B cell (primary cell): ENCODE data around the gene STAT5A. TPM values are rescaled to one million over a fixed set of nuclear protein-coding genes. Genes with fewer than 3 reads are reported as not detected.

Source experiments
- ATAC-seq: fragments of 200-7000 bp; cut with Tn5 transposase; one replicate; pipeline ENCODE4 v1.10.0; 2021; ENCODE audit warnings: low read depth, mild to moderate bottlenecking, moderate number of reproducible peaks, moderate library complexity
- CTCF ChIA-PET: fragments of 350-600 bp; sonication (Branson Sonifier 250); formaldehyde crosslinking; loops from one replicate; lab custom pipeline; 2021; ENCODE audit warnings: antibody characterized with exemption, inconsistent platforms; lab: Charles Lee
- POLR2A ChIA-PET: fragments of 350-600 bp; sonication (Branson Sonifier 250); formaldehyde crosslinking; loops from one replicate; lab custom pipeline; 2021; ENCODE audit warnings: antibody characterized with exemption; lab: Charles Lee
- DNase-seq: peaks from one replicate; pipeline ENCODE4 v3.0.0; 2013
- H2AFZ ChIP-seq: 2 replicates; pipeline ENCODE4 v1.6.1; 2012; ENCODE audit warnings: mild to moderate bottlenecking, low read depth, low read length; ENCODE audit not compliant: insufficient read depth, poor library complexity, severe bottlenecking
- H3K27ac ChIP-seq, 2 donors: 1 replicate in 1 of 2; 2 replicates in 1 of 2; pipeline ENCODE4 v1.5.1; 2012 to 2013; ENCODE audit warnings: low read length in 2 of 2, mild to moderate bottlenecking in 2 of 2, moderate library complexity in 1 of 2
- H3K27me3 ChIP-seq, 4 experiments: fragments of 200-600 bp in 1 of 4; sonication (generic) in 1 of 4; replicated peaks in 1 of 4; 1 replicate in 2 of 4; 2 replicates in 2 of 4; pipeline versions ENCODE4 v1.6.1 to v1.7.0; 2013 to 2016; ENCODE audit warnings: low read length in 3 of 4, mild to moderate bottlenecking in 2 of 4, mixed read lengths in 1 of 4, moderate library complexity in 1 of 4; ENCODE audit not compliant: insufficient read depth in 4 of 4, control insufficient read depth in 3 of 4; ENCODE audit errors: control extremely low read depth in 1 of 4
- H3K36me3 ChIP-seq, 2 experiments: replicated peaks in 1 of 2; 1 replicate in 1 of 2; 2 replicates in 1 of 2; pipeline versions ENCODE4 v1.6.1 to v1.7.1; 2013; ENCODE audit warnings: low read length in 1 of 2; ENCODE audit not compliant: insufficient read depth in 2 of 2, control insufficient read depth in 1 of 2; ENCODE audit errors: control extremely low read depth in 1 of 2, extremely low read depth in 1 of 2
- H3K4me1 ChIP-seq, 2 donors: fragments of 200-600 bp in 1 of 2; sonication (generic) in 1 of 2; 1 replicate in 1 of 2; 2 replicates in 1 of 2; pipeline versions ENCODE4 v1.5.1 to v1.6.1; 2013 to 2017; ENCODE audit warnings: low read length in 2 of 2; ENCODE audit not compliant: control insufficient read depth in 2 of 2, insufficient read depth in 2 of 2
- H3K4me2 ChIP-seq: replicated peaks from 2 replicates; pipeline ENCODE3; 2012; ENCODE audit warnings: mild to moderate bottlenecking, low read depth, low read length; ENCODE audit not compliant: poor library complexity, severe bottlenecking
- H3K4me3 ChIP-seq, 5 experiments: fragments of 200-600 bp in 1 of 5; sonication (generic) in 1 of 5; 1 replicate in 3 of 5; 2 replicates in 2 of 5; pipeline versions ENCODE4 v1.5.1 to v1.7.0; 2011 to 2016; ENCODE audit warnings: low read length in 4 of 5, mild to moderate bottlenecking in 4 of 5, low read depth in 2 of 5, control low read depth in 1 of 5, moderate library complexity in 1 of 5; ENCODE audit not compliant: insufficient read depth in 1 of 5; ENCODE audit errors: control extremely low read depth in 1 of 5, extremely low read depth in 1 of 5
- H3K79me2 ChIP-seq: fragments of 200-600 bp; sonication (generic); one replicate; pipeline ENCODE4 v1.6.0; 2016; ENCODE audit warnings: low read length; ENCODE audit not compliant: control insufficient read depth, insufficient read depth
- H3K9ac ChIP-seq: fragments of 200-600 bp; sonication (generic); 2 replicates; pipeline ENCODE4 v1.6.1; 2017; ENCODE audit warnings: mild to moderate bottlenecking, low read length, moderate library complexity
- H3K9me3 ChIP-seq, 3 donors: one replicate each; pipeline versions ENCODE4 v1.6.1 to v1.7.1; 2013; ENCODE audit warnings: low read length in 2 of 3; ENCODE audit not compliant: control insufficient read depth in 2 of 3, insufficient read depth in 1 of 3; ENCODE audit errors: control extremely low read depth in 1 of 3
- H4K20me1 ChIP-seq: 2 replicates; pipeline ENCODE4 v1.6.0; 2012; ENCODE audit warnings: mild to moderate bottlenecking, low read length; ENCODE audit not compliant: insufficient read depth, control insufficient read depth, poor library complexity, severe bottlenecking
- H3K27ac Mint-ChIP-seq: one replicate; pipeline ENCODE4 v1.8.0; 2021; ENCODE audit warnings: mixed read lengths
- H3K27me3 Mint-ChIP-seq: one replicate; pipeline ENCODE4 v1.8.0; 2021; ENCODE audit warnings: mixed read lengths
- H3K4me1 Mint-ChIP-seq: one replicate; pipeline ENCODE4 v1.8.0; 2021; ENCODE audit warnings: mixed read lengths
- H3K4me3 Mint-ChIP-seq: one replicate; pipeline ENCODE4 v1.8.0; 2021; ENCODE audit warnings: mixed read lengths
- H3K9me3 Mint-ChIP-seq: one replicate; pipeline ENCODE4 v1.8.0; 2022; ENCODE audit warnings: mixed read lengths; ENCODE audit not compliant: insufficient read depth
- CTCF ChIP-seq: fragments of 200-600 bp; IDR thresholded peaks from one replicate; pipeline ENCODE4 v1.8.0; 2022; ENCODE audit warnings: antibody characterized with exemption, mild to moderate bottlenecking
- EZH2 ChIP-seq: IDR thresholded peaks from 2 replicates; pipeline ENCODE4 v1.6.1; 2012; ENCODE audit warnings: borderline replicate concordance, low read depth, mild to moderate bottlenecking, moderate library complexity, low read length; ENCODE audit not compliant: insufficient read depth, poor library complexity, severe bottlenecking
- WGBS: methylation state at CpG from one replicate; pipeline ENCODE4 v1.1.5; 2013; ENCODE audit warnings: missing lambda C conversion rate; ENCODE audit not compliant: insufficient coverage; 5-methylcytosine and 5-hydroxymethylcytosine counted together
- intact Hi-C: fragments of 100-400 bp; cut with micrococcal nuclease; formaldehyde crosslinking; loops from one replicate; pipeline ENCODE4 v1.10.0; 2022
- polyA plus RNA-seq: library from polyadenylated mRNA; depleted of rRNA; stranded (reverse); fragments of >200 nt; gene quantifications from 2 replicates; pipeline ENCODE4 v1.2.3, GENCODE V29; 2012
- total RNA-seq, 2 donors: library from RNA; stranded (reverse); fragments of 120-200 nt in 1 of 2; gene quantifications; 1 replicate in 1 of 2; 2 replicates in 1 of 2; pipeline versions ENCODE4 v1.2.3 to v1.2.4, GENCODE V29; 2013 to 2022

Gene STAT5A
- total and polyA plus RNA-seq, 2 donors (not counting 1 experiment from before 2014, with no cell fraction given): 48.8 to 110 TPM

DNA sequence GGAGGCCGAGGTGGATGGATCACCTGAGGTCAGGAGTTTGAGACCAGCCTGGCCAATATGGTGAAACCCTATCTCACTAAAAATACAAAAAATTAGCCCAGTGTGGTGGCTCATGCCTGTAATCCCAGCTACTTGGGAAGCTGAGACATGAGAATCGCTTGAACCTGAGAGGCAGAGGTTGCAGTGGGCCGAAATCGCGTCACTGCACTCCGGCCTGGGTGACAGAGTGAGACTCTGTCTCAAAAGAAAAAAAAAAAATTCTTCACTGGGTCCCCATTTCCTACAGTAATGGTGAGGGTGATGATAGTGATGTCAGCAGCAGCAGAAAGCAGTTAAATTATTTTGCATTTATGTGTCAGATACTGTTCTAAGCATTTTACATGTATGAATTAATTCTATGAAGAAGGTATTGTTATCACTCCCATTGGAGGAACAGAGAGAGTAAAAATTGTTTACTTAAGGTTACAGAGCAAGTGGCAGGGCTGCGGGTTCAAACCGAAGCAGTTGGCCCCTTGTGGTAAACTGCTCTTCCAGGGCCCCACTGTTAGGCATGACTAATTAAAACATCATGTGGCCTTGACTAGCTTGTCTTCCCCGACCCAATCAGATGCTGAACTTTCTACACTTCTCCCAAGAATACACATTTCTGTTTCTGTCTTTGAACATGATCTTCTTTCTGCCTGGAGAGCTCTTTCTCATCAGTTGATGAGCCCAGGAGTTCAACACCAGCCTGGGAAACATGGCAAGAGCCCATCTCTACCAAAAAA lies 54.1 kb downstream of the STAT5A start:
- Histone ChIP-seq H3K79me2 (peaks cover 29% of the 10 kb centered on the region), H3K4me3 (no peak overlapping the region), H3K27ac (no peak overlapping the region), H3K9ac (no peak overlapping the region), H3K9me3 (no peaks in the 10 kb centered on the region), H3K4me2 (no peak overlapping the region), H2AFZ (no peak overlapping the region), H3K36me3 (peaks cover 0 to 52% of the 10 kb centered on the region in 2 experiments), H3K27me3 (no peaks in the 10 kb centered on the region), H3K4me1 (peaks cover 0 to 6% of the 10 kb centered on the region in 2 donors), H4K20me1 (peaks cover 8% of the 10 kb centered on the region)
- no peak for ATAC-seq
- DNase-seq: no peak
- intact Hi-C loops: loop anchor here (5.0 kb wide), 1 partner anchor 35 kb away; no protein-coding TSS in a partner anchor
- TF ChIP-seq CTCF: no peak
- no peak for TF ChIP-seq EZH2
- H3K4me1 Mint-ChIP-seq: peaks cover 34% of the 10 kb centered on the region
- H3K4me3 Mint-ChIP-seq: peak overlapping the region; percentile 7
- 71% methylated on average over 4 of the region's 9 CpGs for WGBS
- no peaks in the 10 kb centered on the region for H3K27me3 Mint-ChIP-seq
- CTCF ChIA-PET: interaction anchor here (0.9 to 1.1 kb wide), 3 partner anchors 9 to 194 kb away, joined by 3 read pairs; partner anchors contain the start of gene NAGLU
- H3K27ac Mint-ChIP-seq: peak overlapping the region; percentile 33
- POLR2A ChIA-PET: interaction anchor here (0.6 to 0.7 kb wide), 2 partner anchors 24 to 1966 kb away, joined by 3 to 4 read pairs; no protein-coding TSS in a partner anchor
- no peaks in the 10 kb centered on the region for H3K9me3 Mint-ChIP-seq
